Bronchial epithelial cell (primary cell): ENCODE measurements around the gene VGLL2. TPM values are rescaled to one million over a fixed set of nuclear protein-coding genes. Genes with fewer than 3 reads are reported as not detected.

Experiments used
- DNase-seq: peaks from one replicate; pipeline ENCODE4 v3.0.0-alpha.2; 2010; ENCODE audit warnings: low read depth
- FAIRE-seq: peaks from 2 replicates; lab custom pipeline; 2011; peaks lifted over from hg19 to GRCh38; lab: Jason Lieb, UNC
- H3K27me3 ChIP-seq: 2 replicates; pipeline ENCODE4 v1.5.1; 2011; ENCODE audit warnings: low read length; ENCODE audit not compliant: control insufficient read depth, insufficient read depth
- H3K36me3 ChIP-seq: 2 replicates; pipeline ENCODE4 v1.5.1; 2011; ENCODE audit warnings: low read length; ENCODE audit not compliant: control insufficient read depth, insufficient read depth
- H3K4me3 ChIP-seq: 2 replicates; pipeline ENCODE4 v1.5.1; 2011; ENCODE audit warnings: mild to moderate bottlenecking, low read depth, low read length, control low read depth
- total RNA-seq: library from RNA; depleted of rRNA; stranded (reverse); fragments of >200 nt; gene quantifications from 2 replicates; pipeline ENCODE4 v1.2.1, GENCODE V29; 2014
- TF ChIP-seq, protein P1 (sequence below): IDR thresholded peaks from 2 replicates; pipeline ENCODE4 v1.5.1; 2011; ENCODE audit warnings: mild to moderate bottlenecking, moderate library complexity, low read length, control low read depth, inconsistent platforms; ENCODE audit not compliant: insufficient read depth, severe bottlenecking

VGLL2 gene
- total RNA-seq, result not detected in 2 replicates

DNA sequence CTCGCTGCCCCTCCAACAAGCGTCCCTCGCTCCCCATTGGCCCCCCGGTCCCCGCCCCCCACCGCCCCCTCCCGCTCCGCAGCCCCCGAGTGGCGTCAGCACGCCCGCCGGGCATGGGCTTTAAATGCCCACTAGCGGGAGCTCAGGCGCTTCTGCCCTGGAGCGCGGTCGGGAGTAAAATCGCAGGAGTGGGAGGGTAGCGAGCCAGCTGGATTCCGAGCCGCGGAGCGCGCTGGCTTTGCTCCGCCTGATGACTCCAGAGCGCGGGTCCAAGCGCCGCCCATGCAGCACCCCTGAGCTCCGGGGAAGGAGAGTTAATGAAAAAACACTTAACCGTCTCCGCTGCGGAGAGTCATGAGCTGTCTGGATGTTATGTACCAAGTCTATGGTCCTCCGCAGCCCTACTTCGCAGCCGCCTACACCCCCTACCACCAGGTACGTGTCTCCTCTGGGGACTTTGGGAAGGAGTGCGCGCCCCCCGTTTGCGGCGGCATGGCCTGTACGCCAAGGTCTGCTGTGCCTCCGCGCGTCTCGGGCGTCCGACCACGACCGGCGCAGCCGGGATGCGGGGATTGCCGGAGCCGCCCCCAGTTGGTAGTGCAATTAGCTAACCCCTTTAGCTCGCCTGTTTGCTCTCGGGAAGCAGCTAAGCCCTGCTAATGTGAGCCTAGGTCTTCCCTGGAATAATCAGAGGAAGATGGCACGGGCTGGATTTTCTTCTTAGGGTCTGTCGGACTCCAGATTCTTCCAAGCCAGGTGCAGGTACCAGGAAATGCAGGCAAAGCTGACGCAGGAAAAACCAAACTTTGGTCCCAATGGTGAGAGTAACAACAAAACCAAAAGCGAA is at the start of gene VGLL2:
Gene VGLL2, plus strand, starts transcription at position 149 of the 847 bp plus-strand sequence. Its CDS starts 206 bp downstream, at position 355.
- Histone ChIP-seq H3K4me3 (no peak within 1 kb of the TSS), H3K27me3 (peaks cover 65% of the 10 kb centered on the region), H3K36me3 (no peaks in the 10 kb centered on the region)
- DNase-seq (no peak), FAIRE-seq (peak; percentile 7)
- TF ChIP-seq, protein P1, sequence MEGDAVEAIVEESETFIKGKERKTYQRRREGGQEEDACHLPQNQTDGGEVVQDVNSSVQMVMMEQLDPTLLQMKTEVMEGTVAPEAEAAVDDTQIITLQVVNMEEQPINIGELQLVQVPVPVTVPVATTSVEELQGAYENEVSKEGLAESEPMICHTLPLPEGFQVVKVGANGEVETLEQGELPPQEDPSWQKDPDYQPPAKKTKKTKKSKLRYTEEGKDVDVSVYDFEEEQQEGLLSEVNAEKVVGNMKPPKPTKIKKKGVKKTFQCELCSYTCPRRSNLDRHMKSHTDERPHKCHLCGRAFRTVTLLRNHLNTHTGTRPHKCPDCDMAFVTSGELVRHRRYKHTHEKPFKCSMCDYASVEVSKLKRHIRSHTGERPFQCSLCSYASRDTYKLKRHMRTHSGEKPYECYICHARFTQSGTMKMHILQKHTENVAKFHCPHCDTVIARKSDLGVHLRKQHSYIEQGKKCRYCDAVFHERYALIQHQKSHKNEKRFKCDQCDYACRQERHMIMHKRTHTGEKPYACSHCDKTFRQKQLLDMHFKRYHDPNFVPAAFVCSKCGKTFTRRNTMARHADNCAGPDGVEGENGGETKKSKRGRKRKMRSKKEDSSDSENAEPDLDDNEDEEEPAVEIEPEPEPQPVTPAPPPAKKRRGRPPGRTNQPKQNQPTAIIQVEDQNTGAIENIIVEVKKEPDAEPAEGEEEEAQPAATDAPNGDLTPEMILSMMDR, result no peak

DNA sequence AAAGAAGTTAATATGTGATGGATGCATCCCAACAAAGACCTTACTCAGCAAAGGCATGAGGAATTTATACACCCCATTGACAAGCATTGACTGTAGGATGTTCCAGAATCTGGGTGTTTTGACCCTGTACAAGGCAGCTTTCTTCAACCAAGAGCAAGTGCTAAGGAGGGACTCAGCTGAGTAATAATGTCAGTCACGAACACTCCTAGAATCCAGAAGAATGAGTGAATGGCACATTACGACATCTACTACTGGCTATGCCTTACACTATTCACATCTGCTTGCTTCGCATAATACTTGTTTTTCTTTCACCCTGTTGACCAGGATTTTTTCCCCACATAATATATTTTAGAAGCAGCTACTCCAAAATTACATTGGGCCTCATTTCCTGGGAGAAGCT is 42.5 kb upstream of the VGLL2 start:
- Histone ChIP-seq H3K4me3 (no peak overlapping the region), H3K27me3 (no peaks in the 10 kb centered on the region), H3K36me3 (no peaks in the 10 kb centered on the region)
- FAIRE-seq, result no peak
- TF ChIP-seq, protein P1, result no peak
- peak; percentile 6 for DNase-seq

GRCh38 chr6:117226778-117227177 is 38.6 kb upstream of the VGLL2 start:
- TF ChIP-seq, protein P1, result no peak
- FAIRE-seq, result no peak
- H3K4me3 ChIP-seq, result no peak overlapping the region
- no peaks in the 10 kb centered on the region for H3K27me3 ChIP-seq
- no peak for DNase-seq
- H3K36me3 ChIP-seq, result no peaks in the 10 kb centered on the region

DNA sequence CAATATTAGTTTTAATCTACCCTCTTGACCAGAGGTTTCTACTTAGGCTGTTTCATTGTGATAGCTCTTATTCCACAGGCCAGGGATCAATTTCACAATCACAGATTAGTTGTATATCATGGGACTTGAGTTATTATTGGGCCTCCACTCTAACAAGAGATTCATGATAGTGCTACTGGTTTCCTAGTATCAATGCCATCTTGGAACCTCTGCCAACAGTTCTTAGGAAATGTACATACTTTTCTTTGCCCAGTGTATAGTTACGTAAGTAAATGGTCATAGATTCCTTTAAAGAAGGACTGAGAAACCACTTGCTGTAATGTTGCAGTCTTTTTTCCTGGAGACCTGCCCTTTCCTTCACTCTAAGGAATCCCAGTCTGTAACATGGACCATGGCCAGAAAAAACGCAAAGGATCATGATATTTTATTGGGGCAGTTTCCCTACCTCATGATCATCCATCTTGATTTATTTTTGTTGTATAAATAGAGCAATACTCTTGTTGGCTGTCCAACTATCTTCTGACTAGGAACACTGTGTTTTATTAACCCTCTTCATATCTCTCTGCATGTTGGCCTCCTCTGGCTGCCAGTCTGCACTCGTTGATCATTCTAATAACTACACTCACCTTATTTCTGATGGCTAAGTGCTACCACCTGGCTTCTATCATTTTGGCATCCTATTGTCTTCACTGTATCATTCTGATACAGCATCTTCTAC is 38.0 kb upstream of the VGLL2 start:
- Histone ChIP-seq H3K36me3 (no peaks in the 10 kb centered on the region), H3K27me3 (no peaks in the 10 kb centered on the region), H3K4me3 (no peak overlapping the region)
- TF ChIP-seq, protein P1, result no peak
- DNase-seq, result no peak
- FAIRE-seq, result no peak

DNA sequence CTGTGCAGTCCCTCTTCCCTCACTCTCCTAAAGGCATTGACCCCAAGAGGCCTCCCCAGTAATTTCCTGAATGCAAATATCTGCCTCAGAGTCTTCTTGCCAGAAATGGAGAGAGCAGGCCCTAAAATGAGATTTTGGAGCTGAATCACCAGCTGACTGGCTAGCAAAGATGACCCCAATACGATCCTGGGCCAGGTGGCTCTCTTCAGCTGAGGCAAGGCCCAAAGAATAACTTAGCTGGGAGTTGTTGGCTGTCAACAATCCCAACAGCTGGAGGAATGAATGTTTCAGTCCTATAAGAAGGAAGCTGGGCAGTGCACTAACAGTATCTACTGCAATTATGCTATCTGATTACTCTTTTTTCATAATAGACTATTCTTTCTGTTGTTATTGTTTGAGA is 37.2 kb upstream of the VGLL2 start:
- Histone ChIP-seq H3K4me3 (no peak overlapping the region), H3K36me3 (no peaks in the 10 kb centered on the region), H3K27me3 (no peaks in the 10 kb centered on the region)
- DNase-seq, result no peak
- TF ChIP-seq, protein P1, result no peak
- no peak for FAIRE-seq
